NT2/D1 (cell line): ENCODE data around the gene TSPAN16.

ENCODE experiments used
- DNase-seq: peaks from one replicate; pipeline ENCODE4 v3.0.0-alpha.2; 2011; ENCODE audit warnings: low read depth, low spot score
- H3K27me3 ChIP-seq: 2 replicates; pipeline ENCODE4 v1.6.0; 2011; ENCODE audit warnings: mild to moderate bottlenecking; ENCODE audit not compliant: insufficient read length, insufficient read depth
- H3K36me3 ChIP-seq: 2 replicates; pipeline ENCODE4 v1.6.1; 2011; ENCODE audit warnings: mild to moderate bottlenecking, low read length, mixed read lengths; ENCODE audit not compliant: insufficient read depth, insufficient read length
- H3K4me1 ChIP-seq: 2 replicates; pipeline ENCODE4 v1.5.1; 2011; ENCODE audit not compliant: insufficient read depth, insufficient read length
- H3K4me3 ChIP-seq: 2 replicates; pipeline ENCODE4 v1.5.1; 2011; ENCODE audit warnings: low read depth; ENCODE audit not compliant: insufficient read length
- H3K9ac ChIP-seq: 2 replicates; pipeline ENCODE4 v1.6.0; 2011; ENCODE audit warnings: low read depth; ENCODE audit not compliant: insufficient read length
- H3K9me3 ChIP-seq: 2 replicates; pipeline ENCODE4 v1.5.1; 2011; ENCODE audit warnings: mild to moderate bottlenecking, low read length; ENCODE audit not compliant: insufficient read depth
- SUZ12 ChIP-seq: IDR thresholded peaks from 2 replicates; pipeline ENCODE4 v1.6.1; 2011; ENCODE audit not compliant: insufficient read length, insufficient read depth; ENCODE audit errors: extremely low read depth
- YY1 ChIP-seq: IDR thresholded peaks from 2 replicates; pipeline ENCODE4 v1.6.1; 2011; ENCODE audit not compliant: insufficient read length, insufficient read depth
- ZNF274 ChIP-seq: IDR thresholded peaks from 2 replicates; pipeline ENCODE4 v1.6.1; 2011; ENCODE audit warnings: mild to moderate bottlenecking, low read depth, low read length

The TSPAN16 gene

GRCh38 chr19:11286312-11286974, 9.5 kb upstream of the TSPAN16 start:
- Histone ChIP-seq H3K9me3 (no peaks in the 10 kb centered on the region), H3K4me1 (no peaks in the 10 kb centered on the region), H3K36me3 (no peaks in the 10 kb centered on the region), H3K9ac (no peak overlapping the region), H3K4me3 (no peak overlapping the region), H3K27me3 (no peaks in the 10 kb centered on the region)
- no peak for TF ChIP-seq YY1
- TF ChIP-seq SUZ12 = no peak
- TF ChIP-seq ZNF274 = no peak
- DNase-seq = no peak

- no peak overlapping the region for H3K4me3 ChIP-seq
- no peaks in the 10 kb centered on the region for H3K9me3 ChIP-seq
- no peaks in the 10 kb centered on the region for H3K36me3 ChIP-seq
- no peaks in the 10 kb centered on the region for H3K27me3 ChIP-seq
- no peak for DNase-seq
- no peak overlapping the region for H3K9ac ChIP-seq
- TF ChIP-seq YY1 (no peak), ZNF274 (no peak), SUZ12 (no peak)
- no peaks in the 10 kb centered on the region for H3K4me1 ChIP-seq
Measured at GRCh38 chr19:11288349-11288748, 7.6 kb upstream of the TSPAN16 start.

GRCh38 chr19:11290256-11290655, 5.7 kb upstream of the TSPAN16 start:
- Histone ChIP-seq H3K9me3 (no peaks in the 10 kb centered on the region), H3K9ac (no peak overlapping the region), H3K4me1 (no peaks in the 10 kb centered on the region), H3K27me3 (no peaks in the 10 kb centered on the region), H3K36me3 (no peaks in the 10 kb centered on the region), H3K4me3 (no peak overlapping the region)
- no peak for DNase-seq
- TF ChIP-seq YY1 = no peak
- no peak for TF ChIP-seq SUZ12
- no peak for TF ChIP-seq ZNF274

- Histone ChIP-seq H3K9ac (no peak overlapping the region), H3K4me3 (no peak overlapping the region), H3K27me3 (no peaks in the 10 kb centered on the region), H3K4me1 (no peaks in the 10 kb centered on the region), H3K9me3 (no peaks in the 10 kb centered on the region), H3K36me3 (no peaks in the 10 kb centered on the region)
- TF ChIP-seq SUZ12 = no peak
- TF ChIP-seq ZNF274 = no peak
- no peak for DNase-seq
Measured at GRCh38 chr19:11291415-11291814, 4.5 kb upstream of the TSPAN16 start.

GRCh38 chr19:11291991-11292390, 4.0 kb upstream of the TSPAN16 start:
- no peaks in the 10 kb centered on the region for H3K36me3 ChIP-seq
- no peak overlapping the region for H3K4me3 ChIP-seq
- no peak for TF ChIP-seq SUZ12
- TF ChIP-seq YY1 = no peak
- no peak for TF ChIP-seq ZNF274
- no peaks in the 10 kb centered on the region for H3K27me3 ChIP-seq
- DNase-seq = no peak
- H3K9me3 ChIP-seq = no peaks in the 10 kb centered on the region
- no peak overlapping the region for H3K9ac ChIP-seq
- no peaks in the 10 kb centered on the region for H3K4me1 ChIP-seq

- H3K4me1 ChIP-seq = peaks cover 5% of the 10 kb centered on the region
- H3K9ac ChIP-seq = peak overlapping the region; percentile 54
- no peaks in the 10 kb centered on the region for H3K27me3 ChIP-seq
- TF ChIP-seq SUZ12 (no peak), YY1 (no peak), ZNF274 (no peak)
- DNase-seq = peak; percentile 93
- peak overlapping the region; percentile 2 for H3K4me3 ChIP-seq
- H3K36me3 ChIP-seq = no peaks in the 10 kb centered on the region
- H3K9me3 ChIP-seq = no peaks in the 10 kb centered on the region
Measured at GRCh38 chr19:11293433-11294389, 2.2 kb upstream of the TSPAN16 start.

GRCh38 chr19:11295180-11295579, 780 bp upstream of the TSPAN16 start:
- H3K36me3 ChIP-seq = no peaks in the 10 kb centered on the region
- H3K9ac ChIP-seq = no peak overlapping the region
- H3K4me1 ChIP-seq = peaks cover 7% of the 10 kb centered on the region
- H3K4me3 ChIP-seq = no peak overlapping the region
- DNase-seq = no peak
- no peaks in the 10 kb centered on the region for H3K9me3 ChIP-seq
- H3K27me3 ChIP-seq = peaks cover 2% of the 10 kb centered on the region
- no peak for TF ChIP-seq YY1
- TF ChIP-seq SUZ12 = no peak
- TF ChIP-seq ZNF274 = no peak
